Measurements from ENCODE around the gene NTRK1. TPM values are rescaled to one million over a fixed set of nuclear protein-coding genes. Genes with fewer than 3 reads are reported as not detected.
A peak's percentile ranks its signal among the peaks of the same experiment; 100 is the strongest.

The NTRK1 gene
- total RNA-seq, 6 donors from 2014 or later: 0.30 to 1.4 (median 1.2) TPM; not detected in 2

- H3K4me3 ChIP-seq: peak within 1 kb of the TSS in 3 of 4 donors; percentile 21 to 37 (median 37)
- DNase-seq: peak in 1 of 2 donors; percentile 83
- no peak for TF ChIP-seq POLR2AphosphoS5 (IDR thresholded peaks at IDR 0.05)
- no peak for TF ChIP-seq EP300 (IDR thresholded peaks at IDR 0.05)
- no peak for TF ChIP-seq CTCF (IDR thresholded peaks at IDR 0.05)
- no peak for TF ChIP-seq POLR2A (IDR thresholded peaks at IDR 0.05)
- H3K27me3 ChIP-seq: peaks cover 0 to 41% (median 27%) of the 10 kb centered on the region in 4 donors
- H3K27ac ChIP-seq: no peak within 1 kb of the TSS
- 8 to 18% methylated on average over 8 to 39 of the region's 39 CpGs for WGBS, 2 donors
- no peaks in the 10 kb centered on the region for H3K9me3 ChIP-seq
- H3K4me1 ChIP-seq: peaks cover 25 to 27% (median 26%) of the 10 kb centered on the region in 4 donors
- H3K36me3 ChIP-seq: no peaks in the 10 kb centered on the region
- peak in 1 of 2 donors; percentile 14 for ATAC-seq (ENCODE audit: low FRiP score in 2 of 2)
These were observed 1.6 kb upstream of the NTRK1 start, which contains the start of gene INSRR for GRCh38 chr1:156858959-156859522. TSS of gene INSRR (minus strand) at chr1:156859117. CDS start at chr1:156858621, 496 bp downstream.

- no peak for TF ChIP-seq EP300 (IDR thresholded peaks at IDR 0.05)
- TF ChIP-seq POLR2A (IDR thresholded peaks at IDR 0.05): no peak
- TF ChIP-seq POLR2AphosphoS5 (IDR thresholded peaks at IDR 0.05): no peak
- no peak for TF ChIP-seq CTCF (IDR thresholded peaks at IDR 0.05)
- no peaks in the 10 kb centered on the region for H3K36me3 ChIP-seq
- H3K4me3 ChIP-seq: peak overlapping the region in 3 of 4 donors; percentile 21 to 37 (median 37)
- DNase-seq (no peak), ATAC-seq (ENCODE audit: low FRiP score in 2 of 2) (peak in 1 of 2 donors; percentile 45)
- no peaks in the 10 kb centered on the region for H3K9me3 ChIP-seq
- no peak overlapping the region for H3K27ac ChIP-seq
- H3K4me1 ChIP-seq: peaks cover 25 to 27% (median 26%) of the 10 kb centered on the region in 4 donors
- peaks cover 0 to 41% (median 27%) of the 10 kb centered on the region in 4 donors for H3K27me3 ChIP-seq
- WGBS, 2 donors: 0 to 5% methylated on average over 10 to 28 of the region's 33 CpGs
These were observed 1.0 kb upstream of the NTRK1 start for GRCh38 chr1:156859523-156860112.

GRCh38 chr1:156860113-156860627, 495 bp upstream of the NTRK1 start:
- 1 to 4% methylated on average over 25 to 28 of the region's 35 CpGs for WGBS, 2 donors
- Histone ChIP-seq H3K4me1 (peaks cover 25 to 27% (median 26%) of the 10 kb centered on the region in 4 donors), H3K27me3 (peaks cover 0 to 43% (median 27%) of the 10 kb centered on the region in 4 donors), H3K4me3 (peak overlapping the region in 3 of 4 donors; percentile 21 to 37 (median 37)), H3K9me3 (no peaks in the 10 kb centered on the region), H3K27ac (no peak overlapping the region), H3K36me3 (no peaks in the 10 kb centered on the region)
- ATAC-seq (ENCODE audit: low FRiP score in 2 of 2) (peak; percentile 35 to 86), DNase-seq (peak in 1 of 2 donors; percentile 89)
- TF ChIP-seq CTCF (IDR thresholded peaks at IDR 0.05) (peak; percentile 45 to 73 (median 67)), POLR2A (IDR thresholded peaks at IDR 0.05) (no peak), POLR2AphosphoS5 (IDR thresholded peaks at IDR 0.05) (no peak), EP300 (IDR thresholded peaks at IDR 0.05) (no peak)

- ATAC-seq (ENCODE audit: low FRiP score in 2 of 2) (no peak), DNase-seq (no peak)
- TF ChIP-seq POLR2A (IDR thresholded peaks at IDR 0.05): no peak
- TF ChIP-seq EP300 (IDR thresholded peaks at IDR 0.05): no peak
- TF ChIP-seq CTCF (IDR thresholded peaks at IDR 0.05): no peak
- Histone ChIP-seq H3K4me3 (no peak overlapping the region), H3K36me3 (no peaks in the 10 kb centered on the region), H3K27me3 (peaks cover 0 to 54% (median 27%) of the 10 kb centered on the region in 4 donors), H3K9me3 (no peaks in the 10 kb centered on the region), H3K27ac (no peak overlapping the region), H3K4me1 (peaks cover 25 to 27% (median 26%) of the 10 kb centered on the region in 4 donors)
- 66 to 87% methylated on average over 2 to 6 of the region's 6 CpGs for WGBS, 2 donors
These were observed 1.9 kb downstream of the NTRK1 start for GRCh38 chr1:156862584-156862983.

All from upper lobe of left lung (tissue), 6 donors.